HepG2 (cell line): Measurements from ENCODE around the gene SEC31A. TPM values are rescaled to one million over a fixed set of nuclear protein-coding genes. Genes with fewer than 3 reads are reported as not detected.
A peak's percentile ranks its signal among the peaks of the same experiment; 100 is the strongest.

Source experiments
- ATAC-seq: fragments of 200-7000 bp; cut with Tn5 transposase; 3 replicates; pipeline ENCODE4 v1.9.1; 2020; ENCODE audit warnings: mild to moderate bottlenecking, moderate library complexity
- BruUV-seq: library from RNA; stranded (reverse); fragments of 400-500 nt; replicated peaks from 2 replicates; lab custom pipeline; 2021; lab: Mats Ljungman, UMichigan
- CTCF ChIA-PET: fragments of 300-600 bp; formaldehyde crosslinking; extraction: SDS; loops from one replicate; lab custom pipeline; 2021; ENCODE audit warnings: low total read pairs, inconsistent platforms, low intra/inter-chr PET ratio; lab: Yijun Ruan, JAX
- POLR2A ChIA-PET: fragments of 350-600 bp; sonication (Branson Sonifier 250); formaldehyde crosslinking; loops from one replicate; lab custom pipeline; 2020; ENCODE audit warnings: antibody characterized with exemption, inconsistent platforms; lab: Yijun Ruan, JAX
- DNase-seq: peaks from one replicate; pipeline ENCODE4 v3.0.0-alpha.2; 2015; ENCODE audit warnings: low spot score
- FAIRE-seq: peaks from 3 replicates; lab custom pipeline; 2011; peaks lifted over from hg19 to GRCh38; lab: Jason Lieb, UNC
- H2AFZ ChIP-seq: one replicate; pipeline ENCODE4 v1.6.1; 2011; ENCODE audit warnings: low read length, inconsistent platforms
- H3K27ac ChIP-seq: fragments of 300-600 bp; 3 replicates; pipeline ENCODE4 v1.8.0; 2011; ENCODE audit warnings: mixed run types, mild to moderate bottlenecking, mixed read lengths, low read length, inconsistent platforms; ENCODE audit not compliant: insufficient read depth; ENCODE audit errors: extremely low read length
- H3K27me3 ChIP-seq, 2 experiments: fragments of 200-600 bp in 1 of 2; 2 replicates in 1 of 2; 3 replicates in 1 of 2; pipeline versions ENCODE4 v1.6.0 to v1.8.0; 2011; ENCODE audit warnings: low read length in 2 of 2, mild to moderate bottlenecking in 2 of 2, moderate library complexity in 2 of 2, inconsistent platforms in 1 of 2; ENCODE audit not compliant: insufficient read depth in 2 of 2, control insufficient read depth in 1 of 2
- H3K36me3 ChIP-seq, 2 experiments: fragments of 200-600 bp in 1 of 2; replicated peaks in 1 of 2; 2 replicates in 1 of 2; 3 replicates in 1 of 2; pipeline versions ENCODE4 v1.5.1 to v1.8.0; 2011; ENCODE audit warnings: low read length in 2 of 2, inconsistent platforms in 1 of 2; ENCODE audit not compliant: insufficient read depth in 2 of 2, control insufficient read depth in 1 of 2
- H3K4me1 ChIP-seq: 2 replicates; pipeline ENCODE4 v1.5.1; 2012; ENCODE audit warnings: low read length, inconsistent platforms; ENCODE audit not compliant: insufficient read depth
- H3K4me2 ChIP-seq: 2 replicates; pipeline ENCODE4 v1.6.0; 2011; ENCODE audit warnings: low read depth, low read length, inconsistent platforms
- H3K4me3 ChIP-seq, 3 experiments: fragments of 200-600 bp in 1 of 3; sonication (generic), shearing (Covaris generic) in 1 of 3; replicated peaks in 1 of 3; 2 replicates each; pipeline ENCODE4 v1.5.1; 2011 to 2016; ENCODE audit warnings: low read length in 3 of 3, inconsistent platforms in 2 of 3, low read depth in 2 of 3, mild to moderate bottlenecking in 2 of 3, control low read depth in 1 of 3, mixed read lengths in 1 of 3; ENCODE audit not compliant: insufficient read depth in 1 of 3
- H3K79me2 ChIP-seq: one replicate; pipeline ENCODE4 v1.6.1; 2011; ENCODE audit warnings: low read length, inconsistent platforms; ENCODE audit not compliant: insufficient read depth
- H3K9ac ChIP-seq: 2 replicates; pipeline ENCODE4 v1.6.0; 2011; ENCODE audit warnings: mild to moderate bottlenecking, low read depth, low read length, inconsistent platforms; ENCODE audit not compliant: insufficient read depth
- H3K9me3 ChIP-seq: 2 replicates; pipeline ENCODE4 v1.5.1; 2012; ENCODE audit warnings: mild to moderate bottlenecking, low read length
- H4K20me1 ChIP-seq: 2 replicates; pipeline ENCODE4 v1.6.0; 2011; ENCODE audit warnings: inconsistent platforms, mild to moderate bottlenecking, low read length, moderate library complexity; ENCODE audit not compliant: insufficient read depth
- ARID3A ChIP-seq: IDR thresholded peaks from 2 replicates; pipeline ENCODE4 v1.6.1; 2012; ENCODE audit warnings: low read depth, low read length, improper control_type of control experiment
- ARID5B ChIP-seq: IDR thresholded peaks from 2 replicates; pipeline ENCODE4 v1.4.0; 2020; ENCODE audit warnings: mild to moderate bottlenecking, missing genetic modification reagents
- CEBPB ChIP-seq: IDR thresholded peaks from 2 replicates; pipeline ENCODE4 v1.6.1; 2011; ENCODE audit warnings: low read depth, low read length, improper control_type of control experiment, borderline replicate concordance
- CEBPG ChIP-seq: IDR thresholded peaks from 2 replicates; pipeline ENCODE4 v1.6.1; 2016
- CREM ChIP-seq, 2 experiments: sonication (generic) in 1 of 2; formaldehyde crosslinking in 1 of 2; IDR thresholded peaks; 2 replicates each; pipeline versions ENCODE4 v1.4.0 to v1.6.1; 2016 to 2020; ENCODE audit warnings: antibody characterized with exemption in 1 of 2, mild to moderate bottlenecking in 1 of 2, missing genetic modification reagents in 1 of 2
- EP300 ChIP-seq, 3 experiments: sonication (generic) in 1 of 3; formaldehyde crosslinking in 1 of 3; IDR thresholded peaks; 2 replicates each; pipeline versions ENCODE4 v1.5.1 to v1.6.1; 2011 to 2020; ENCODE audit warnings: low read depth in 2 of 3, low read length in 2 of 3, borderline replicate concordance in 1 of 3, improper control_type of control experiment in 1 of 3, mild to moderate bottlenecking in 1 of 3, missing genetic modification reagents in 1 of 3, moderate library complexity in 1 of 3
- FOXA1 ChIP-seq, 2 experiments: fragments of 450-650 bp in 1 of 2; sonication (generic) in 1 of 2; formaldehyde crosslinking in 1 of 2; IDR thresholded peaks; 2 replicates each; pipeline versions ENCODE4 v1.4.0 to v1.6.1; 2016 to 2020; ENCODE audit warnings: missing genetic modification reagents in 1 of 2
- FOXP1 ChIP-seq, 2 experiments: fragments of 450-650 bp in 1 of 2; IDR thresholded peaks; 2 replicates each; pipeline ENCODE4 v1.6.1; 2017 to 2018; ENCODE audit warnings: antibody characterized with exemption in 1 of 2
- GATA4 ChIP-seq: sonication (generic); IDR thresholded peaks from 2 replicates; pipeline ENCODE4 v1.6.1; 2016; ENCODE audit warnings: antibody characterized with exemption, low read depth, borderline replicate concordance
- HNF4A ChIP-seq: sonication (generic); formaldehyde crosslinking; IDR thresholded peaks from 2 replicates; pipeline ENCODE4 v1.4.0; 2020; ENCODE audit warnings: missing genetic modification reagents
- RARA ChIP-seq: IDR thresholded peaks from 2 replicates; pipeline ENCODE4 v1.6.1; 2016; ENCODE audit warnings: missing genetic modification reagents, missing compliant biosample characterization
- RFX3 ChIP-seq: IDR thresholded peaks from 2 replicates; pipeline ENCODE4 v1.6.1; 2016; ENCODE audit warnings: missing biosample characterization, missing genetic modification reagents
- RXRB ChIP-seq: IDR thresholded peaks from 2 replicates; pipeline ENCODE4 v1.6.1; 2016; ENCODE audit warnings: borderline replicate concordance, missing genetic modification reagents, missing compliant biosample characterization
- TBP ChIP-seq: sonication (generic); formaldehyde crosslinking; IDR thresholded peaks from 2 replicates; pipeline ENCODE4 v1.5.0; 2020; ENCODE audit warnings: missing genetic modification reagents
- TCF7 ChIP-seq: sonication (generic); IDR thresholded peaks from 2 replicates; pipeline ENCODE4 v1.6.1; 2016; ENCODE audit warnings: antibody characterized with exemption, low read depth
- TEF ChIP-seq: sonication (generic); formaldehyde crosslinking; IDR thresholded peaks from 2 replicates; pipeline ENCODE4 v1.5.0; 2020; ENCODE audit warnings: missing genetic modification reagents
- ZKSCAN1 ChIP-seq: fragments of 150-350 bp; IDR thresholded peaks from 2 replicates; pipeline ENCODE4 v1.6.1; 2014; ENCODE audit warnings: low read length
- ZNF616 ChIP-seq: sonication (generic); formaldehyde crosslinking; IDR thresholded peaks from 2 replicates; pipeline ENCODE4 v1.5.0; 2020; ENCODE audit warnings: low read depth, mild to moderate bottlenecking, missing genetic modification reagents
- in situ Hi-C: cut with HindIII; loops from 2 replicates; pipeline ENCODE4 v1.10.0; 2017; ENCODE audit warnings: low pct_unique_long_range_greater_than_20kb; ENCODE audit not compliant: extremely low pct_ligation_motif_present
- intact Hi-C: fragments of 100-400 bp; cut with micrococcal nuclease; formaldehyde crosslinking; loops from one replicate; pipeline ENCODE4 v1.10.0; 2022; ENCODE audit not compliant: unreplicated experiment
- polyA plus RNA-seq, 8 experiments: library from polyadenylated mRNA; depleted of rRNA in 3 of 8; stranded (reverse) in 7 of 8; unstranded in 1 of 8; fragments of >200 nt; fragmentation: Illumina TruSeq in 4 of 8; extraction: Trizol in 4 of 8; gene quantifications; 2 replicates each; pipeline versions ENCODE4 v1.2.1 to v1.2.3, GENCODE V29; 2011 to 2016; ENCODE audit warnings: low read depth in 4 of 8, missing spikeins in 1 of 8, mixed read lengths in 1 of 8; ENCODE audit not compliant: insufficient read depth in 1 of 8
- total RNA-seq, 5 experiments: library from RNA; depleted of rRNA; stranded (reverse); fragments of >200 nt; fragmentation: Illumina TruSeq; extraction: Trizol; gene quantifications; 2 replicates each; pipeline ENCODE4 v1.2.3, GENCODE V29; 2016; ENCODE audit warnings: low read depth in 1 of 5

The SEC31A gene
- total and polyA plus RNA-seq, 2 of the 13 experiments (the other 11 are each of a cell fraction or from before 2014, with no cell fraction given) = 231 to 435 TPM

- in situ Hi-C loops = loop anchor here (5.0 kb wide), 1 partner anchor 127 kb away; the partner anchor contains the start of gene LIN54
- peak overlapping the region; percentile 93 for H3K4me2 ChIP-seq
- CTCF ChIA-PET = no interaction called here
- TF ChIP-seq HNF4A (CRISPR knock-in tag) (peak; percentile 46; the same call in 1 of the 2 replicates), ZNF616 (no peak), CEBPG (peak; percentile 47; the same call in 1 of the 2 replicates), FOXA1 (IDR thresholded peaks at IDR 0.05) (peak; percentile 71), FOXA1 (CRISPR knock-in tag; IDR thresholded peaks at IDR 0.05) (peak; percentile 88), ARID3A (peak; percentile 83), TCF7 (peak; percentile 20; the same call in 1 of the 2 replicates), RFX3 (CRISPR knock-in tag) (no peak), CEBPB (peak; percentile 26; the same call in 1 of the 2 replicates), CREM (IDR thresholded peaks at IDR 0.05) (peak; percentile 39), CREM (CRISPR knock-in tag; IDR thresholded peaks at IDR 0.05) (no peak), ARID5B (peak; percentile 74), RARA (peak; percentile 36; the same call in 1 of the 2 replicates), EP300 (IDR thresholded peaks at IDR 0.05; ENCODE audit: low read depth in 2 of 2, low read length in 2 of 2) (peak in 1 of 2 experiments; percentile 49; a peak in 2 of 4 replicates), EP300 (CRISPR knock-in tag; IDR thresholded peaks at IDR 0.05; ENCODE audit: borderline replicate concordance) (no peak), TEF (CRISPR knock-in tag) (0 out of 2 replicates have a peak, but pooled peaks have one; percentile 52), GATA4 (peak; percentile 25; the same call in 1 of the 2 replicates), TBP (CRISPR knock-in tag) (no peak), FOXP1 (IDR thresholded peaks at IDR 0.05) (no peak), FOXP1 (CRISPR knock-in tag; IDR thresholded peaks at IDR 0.05) (peak; percentile 64), ZKSCAN1 (peak; percentile 88), RXRB (peak; percentile 27; the same call in 1 of the 2 replicates)
Observed at GRCh38 chr4:82885410-82885809, 5.5 kb downstream of the SEC31A start.

More at GRCh38 chr4:82885410-82885809, 5.5 kb downstream of the SEC31A start:
- H3K4me1 ChIP-seq = peaks cover 51% of the 10 kb centered on the region
- intact Hi-C loops = loop anchor here (2.0 to 10.0 kb wide), 3 partner anchors 15 to 399 kb away; partner anchors contain the start of genes COQ2, LIN54 and THAP9
- peak overlapping the region in 2 of 3 experiments; percentile 74 to 91; a peak in 2 of 6 replicates for H3K4me3 ChIP-seq
- BruUV-seq = no TSS peak
- H3K27me3 ChIP-seq = no peaks in the 10 kb centered on the region; a peak in 2 of 5 replicates
- FAIRE-seq (peak; percentile 21), ATAC-seq (peak; percentile 35), DNase-seq (peak; percentile 54)
- H3K9ac ChIP-seq = peak overlapping the region; percentile 100
- H2AFZ ChIP-seq = no peak overlapping the region
- peaks cover 61% of the 10 kb centered on the region for H4K20me1 ChIP-seq
- peak overlapping the region; percentile 75 for H3K27ac ChIP-seq
- H3K9me3 ChIP-seq = no peaks in the 10 kb centered on the region
- H3K79me2 ChIP-seq = peaks cover 98% of the 10 kb centered on the region
- POLR2A ChIA-PET = interaction anchor here (1.1 to 6.9 kb wide), 6 partner anchors 9 to 150 kb away, joined by 3 to 76 read pairs (median 5); partner anchors contain the start of genes COPS4 and THAP9
- H3K36me3 ChIP-seq = peaks cover 3 to 28% of the 10 kb centered on the region in 2 experiments
